PFSK-1 (cell line): Measurements from ENCODE around the gene MID2.

Source experiments
- FOXP2 ChIP-seq: optimal IDR thresholded peaks from 2 replicates; pipeline ENCODE3; 2011; ENCODE audit warnings: borderline replicate concordance, control low read depth, inconsistent platforms; ENCODE audit not compliant: insufficient read depth; ENCODE audit errors: extremely low read length, extremely low read depth
- POLR2AphosphoS5 ChIP-seq: IDR thresholded peaks from 2 replicates; pipeline ENCODE4 v1.6.1; 2012; ENCODE audit warnings: low read depth, mild to moderate bottlenecking, control low read depth, low read length, moderate library complexity
- SIN3A ChIP-seq: IDR thresholded peaks from 2 replicates; pipeline ENCODE4 v1.6.1; 2012; ENCODE audit warnings: mild to moderate bottlenecking, low read length, moderate library complexity, borderline replicate concordance; ENCODE audit not compliant: insufficient read depth
- TAF1 ChIP-seq: IDR thresholded peaks from 2 replicates; pipeline ENCODE4 v1.6.1; 2012; ENCODE audit warnings: low read length, control low read depth, borderline replicate concordance; ENCODE audit not compliant: insufficient read depth
- TF ChIP-seq, protein P1 (sequence below), 2 experiments: IDR thresholded peaks; 2 replicates each; pipeline versions ENCODE4 v1.6.1 to v1.8.0; 2011 to 2012; ENCODE audit warnings: low read depth in 2 of 2, low read length in 2 of 2, control low read depth in 1 of 2, inconsistent platforms in 1 of 2, mild to moderate bottlenecking in 1 of 2, moderate library complexity in 1 of 2; ENCODE audit not compliant: insufficient read depth in 1 of 2

DNA sequence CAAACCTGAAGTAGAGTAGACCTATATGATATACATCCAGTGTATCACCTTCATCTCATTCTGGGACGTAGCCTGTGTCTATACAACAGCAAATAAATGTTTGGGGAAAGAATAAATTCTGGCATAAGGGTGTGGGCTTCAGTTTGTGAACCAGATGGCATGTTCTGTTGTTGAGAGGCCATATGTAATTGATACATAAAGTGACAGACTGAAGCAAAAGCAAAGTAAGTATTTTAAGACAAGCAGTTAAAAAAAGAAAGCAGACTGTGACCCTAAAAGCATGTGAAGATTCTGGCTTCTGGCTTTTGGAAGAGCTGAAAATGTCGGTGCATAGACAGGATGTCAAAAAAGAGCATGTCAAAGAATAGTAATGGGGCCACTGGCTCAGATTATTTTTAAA is 22.9 kb downstream of the MID2 start:
- TF ChIP-seq, protein P1, sequence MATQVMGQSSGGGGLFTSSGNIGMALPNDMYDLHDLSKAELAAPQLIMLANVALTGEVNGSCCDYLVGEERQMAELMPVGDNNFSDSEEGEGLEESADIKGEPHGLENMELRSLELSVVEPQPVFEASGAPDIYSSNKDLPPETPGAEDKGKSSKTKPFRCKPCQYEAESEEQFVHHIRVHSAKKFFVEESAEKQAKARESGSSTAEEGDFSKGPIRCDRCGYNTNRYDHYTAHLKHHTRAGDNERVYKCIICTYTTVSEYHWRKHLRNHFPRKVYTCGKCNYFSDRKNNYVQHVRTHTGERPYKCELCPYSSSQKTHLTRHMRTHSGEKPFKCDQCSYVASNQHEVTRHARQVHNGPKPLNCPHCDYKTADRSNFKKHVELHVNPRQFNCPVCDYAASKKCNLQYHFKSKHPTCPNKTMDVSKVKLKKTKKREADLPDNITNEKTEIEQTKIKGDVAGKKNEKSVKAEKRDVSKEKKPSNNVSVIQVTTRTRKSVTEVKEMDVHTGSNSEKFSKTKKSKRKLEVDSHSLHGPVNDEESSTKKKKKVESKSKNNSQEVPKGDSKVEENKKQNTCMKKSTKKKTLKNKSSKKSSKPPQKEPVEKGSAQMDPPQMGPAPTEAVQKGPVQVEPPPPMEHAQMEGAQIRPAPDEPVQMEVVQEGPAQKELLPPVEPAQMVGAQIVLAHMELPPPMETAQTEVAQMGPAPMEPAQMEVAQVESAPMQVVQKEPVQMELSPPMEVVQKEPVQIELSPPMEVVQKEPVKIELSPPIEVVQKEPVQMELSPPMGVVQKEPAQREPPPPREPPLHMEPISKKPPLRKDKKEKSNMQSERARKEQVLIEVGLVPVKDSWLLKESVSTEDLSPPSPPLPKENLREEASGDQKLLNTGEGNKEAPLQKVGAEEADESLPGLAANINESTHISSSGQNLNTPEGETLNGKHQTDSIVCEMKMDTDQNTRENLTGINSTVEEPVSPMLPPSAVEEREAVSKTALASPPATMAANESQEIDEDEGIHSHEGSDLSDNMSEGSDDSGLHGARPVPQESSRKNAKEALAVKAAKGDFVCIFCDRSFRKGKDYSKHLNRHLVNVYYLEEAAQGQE (IDR thresholded peaks at IDR 0.05; ENCODE audit: insufficient read depth in 1 of 2, low read depth in 2 of 2, low read length in 2 of 2): no peak
- TF ChIP-seq POLR2AphosphoS5 (no peak), SIN3A (no peak), FOXP2 (no peak), TAF1 (no peak)
